HG02970 (cell line): Measurements from ENCODE around the gene PCDHB12.
"Not testable (repeated sequence)": the region's sequence is repeated elsewhere in the genome, so short reads cannot be mapped to it uniquely, and the experiment has no call there.

ENCODE experiments used
- ATAC-seq: cut with Tn5 transposase; IDR thresholded peaks from one replicate; pipeline ENCODE4 v1.9.1; 2021; ENCODE audit warnings: mild to moderate bottlenecking, moderate library complexity, moderate number of reproducible peaks; ENCODE audit not compliant: unreplicated experiment, low FRiP score

PCDHB12 gene

GRCh38 chr5:141208478-141208877 is at the start of gene PCDHB12:
TSS of gene PCDHB12 (plus strand) at chr5:141208719. CDS start at chr5:141208908, 189 bp downstream.
- no peak for ATAC-seq

DNA sequence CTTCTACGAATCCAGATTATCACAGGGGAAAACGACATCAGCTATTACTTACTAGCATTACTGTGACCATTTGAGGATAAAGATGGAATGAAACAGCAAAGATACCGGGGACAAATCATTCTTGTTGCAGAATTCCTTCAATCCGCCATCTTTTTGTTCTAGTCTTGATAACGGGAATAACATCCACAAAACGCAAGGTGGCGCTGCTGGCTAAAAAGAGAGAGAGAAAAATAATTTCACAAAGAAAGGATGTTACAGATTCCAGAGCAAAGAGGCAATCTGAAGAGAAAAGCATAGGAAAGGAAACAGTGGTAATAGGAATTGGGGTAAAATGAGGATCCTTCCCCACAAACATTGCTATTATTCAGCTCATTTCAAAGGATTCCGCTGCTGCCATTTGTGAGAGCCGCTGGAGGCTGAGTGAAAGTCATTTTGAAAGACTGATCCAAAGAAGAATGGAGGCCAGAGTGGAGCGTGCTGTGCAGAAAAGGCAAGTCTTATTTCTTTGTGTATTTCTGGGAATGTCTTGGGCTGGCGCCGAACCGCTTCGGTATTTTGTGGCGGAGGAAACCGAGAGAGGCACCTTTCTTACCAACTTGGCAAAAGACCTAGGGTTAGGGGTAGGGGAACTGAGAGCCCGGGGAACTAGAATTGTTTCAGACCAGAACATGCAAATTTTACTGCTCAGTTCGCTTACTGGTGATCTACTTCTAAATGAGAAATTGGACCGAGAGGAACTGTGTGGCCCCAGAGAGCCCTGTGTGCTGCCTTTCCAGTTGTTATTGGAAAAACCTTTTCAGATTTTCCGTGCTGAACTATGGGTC is 35.9 kb upstream of the PCDHB12 start, which contains the start of gene PCDHB7:
PCDHB7 (plus strand) TSS at position 264 of the 824 bp plus-strand sequence; CDS start at position 456, 192 bp downstream.
- ATAC-seq: no peak

- not testable (repeated sequence) for ATAC-seq
These were observed 34.0 kb upstream of the PCDHB12 start for GRCh38 chr5:141174291-141175104.

DNA sequence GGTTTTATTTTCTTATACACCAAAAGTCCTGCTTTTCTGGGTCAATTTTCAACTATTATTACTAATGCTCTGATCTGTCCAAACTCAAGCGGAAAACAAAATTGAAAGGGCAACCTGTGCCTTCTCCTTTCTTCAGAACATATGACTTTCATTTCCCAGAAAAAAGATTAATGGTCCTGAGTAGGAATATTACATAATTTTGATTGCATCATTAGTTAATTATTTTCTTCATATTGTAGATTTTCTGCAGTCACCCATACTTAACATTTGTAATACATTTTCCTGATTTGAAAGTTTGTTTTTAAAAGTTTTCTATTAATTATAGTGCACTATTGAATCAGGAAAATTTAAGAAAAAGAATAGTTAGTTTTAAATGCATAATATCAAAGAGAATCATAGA is 32.6 kb upstream of the PCDHB12 start:
- no peak for ATAC-seq

GRCh38 chr5:141177577-141178191 is 30.8 kb upstream of the PCDHB12 start, which contains the start of gene PCDHB8:
TSS of gene PCDHB8 (plus strand) at chr5:141177790. CDS start at chr5:141178035, 245 bp downstream.
- ATAC-seq: not testable (repeated sequence)

DNA sequence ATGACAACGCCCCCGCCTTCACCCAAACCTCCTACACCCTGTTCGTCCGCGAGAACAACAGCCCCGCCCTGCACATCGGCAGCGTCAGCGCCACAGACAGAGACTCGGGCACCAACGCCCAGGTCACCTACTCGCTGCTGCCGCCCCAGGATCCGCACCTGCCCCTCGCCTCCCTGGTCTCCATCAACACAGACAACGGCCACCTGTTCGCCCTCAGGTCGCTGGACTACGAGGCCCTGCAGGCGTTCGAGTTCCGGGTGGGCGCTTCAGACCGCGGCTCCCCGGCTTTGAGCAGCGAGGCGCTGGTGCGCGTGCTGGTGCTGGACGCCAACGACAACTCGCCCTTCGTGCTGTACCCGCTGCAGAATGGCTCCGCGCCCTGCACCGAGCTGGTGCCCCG is 29.1 kb upstream of the PCDHB12 start:
- ATAC-seq: not testable (repeated sequence)

DNA sequence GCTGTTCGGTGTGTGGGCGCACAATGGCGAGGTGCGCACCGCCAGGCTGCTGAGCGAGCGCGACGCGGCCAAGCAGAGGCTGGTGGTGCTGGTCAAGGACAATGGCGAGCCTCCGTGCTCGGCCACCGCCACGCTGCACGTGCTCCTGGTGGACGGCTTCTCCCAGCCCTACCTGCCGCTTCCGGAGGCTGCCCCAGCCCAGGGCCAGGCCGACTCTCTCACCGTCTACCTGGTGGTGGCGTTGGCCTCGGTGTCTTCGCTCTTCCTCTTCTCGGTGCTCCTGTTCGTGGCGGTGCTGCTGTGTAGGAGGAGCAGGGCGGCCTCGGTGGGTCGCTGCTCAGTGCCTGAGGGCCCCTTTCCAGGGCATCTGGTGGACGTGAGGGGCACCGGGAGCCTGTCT is 28.6 kb upstream of the PCDHB12 start:
- ATAC-seq: not testable (repeated sequence)

GRCh38 chr5:141180313-141180712 is 28.2 kb upstream of the PCDHB12 start:
- no peak for ATAC-seq

DNA sequence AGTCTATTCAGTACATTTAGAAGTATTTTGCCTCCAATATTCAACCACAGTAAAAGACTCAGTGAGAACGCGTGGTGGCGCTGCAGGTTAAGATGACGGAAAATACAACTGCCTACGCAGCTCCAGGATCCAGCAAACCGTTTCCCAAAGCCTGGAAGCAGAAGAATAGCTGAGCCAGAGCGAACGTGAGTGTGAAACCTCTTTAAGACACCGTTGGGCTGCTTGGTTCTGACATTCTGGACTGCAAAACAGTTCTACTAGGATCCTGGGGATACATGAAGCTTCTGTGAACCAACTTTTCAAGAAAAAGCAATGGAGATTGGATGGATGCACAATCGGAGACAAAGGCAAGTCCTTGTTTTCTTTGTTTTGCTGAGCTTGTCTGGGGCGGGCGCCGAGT is 26.3 kb upstream of the PCDHB12 start, which contains the start of gene PCDHB16:
PCDHB16 (plus strand) TSS at position 140 of the 400 bp plus-strand sequence; CDS start at position 313, 173 bp downstream.
- no peak for ATAC-seq

DNA sequence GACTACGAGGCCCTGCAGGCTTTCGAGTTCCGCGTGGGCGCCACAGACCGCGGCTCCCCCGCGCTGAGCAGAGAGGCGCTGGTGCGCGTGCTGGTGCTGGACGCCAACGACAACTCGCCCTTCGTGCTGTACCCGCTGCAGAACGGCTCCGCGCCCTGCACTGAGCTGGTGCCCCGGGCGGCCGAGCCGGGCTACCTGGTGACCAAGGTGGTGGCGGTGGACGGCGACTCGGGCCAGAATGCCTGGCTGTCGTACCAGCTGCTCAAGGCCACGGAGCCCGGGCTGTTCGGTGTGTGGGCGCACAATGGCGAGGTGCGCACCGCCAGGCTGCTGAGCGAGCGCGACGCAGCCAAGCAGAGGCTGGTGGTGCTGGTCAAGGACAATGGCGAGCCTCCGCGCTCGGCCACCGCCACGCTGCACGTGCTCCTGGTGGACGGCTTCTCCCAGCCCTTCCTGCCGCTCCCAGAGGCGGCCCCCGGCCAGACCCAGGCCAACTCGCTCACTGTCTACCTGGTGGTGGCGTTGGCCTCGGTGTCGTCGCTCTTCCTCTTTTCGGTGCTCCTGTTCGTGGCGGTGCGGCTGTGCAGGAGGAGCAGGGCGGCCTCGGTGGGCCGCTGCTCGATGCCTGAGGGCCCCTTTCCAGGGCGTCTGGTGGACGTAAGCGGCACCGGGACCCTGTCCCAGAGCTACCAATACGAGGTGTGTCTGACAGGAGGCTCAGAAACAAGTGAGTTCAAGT is 24.2 kb upstream of the PCDHB12 start:
- ATAC-seq: not testable (repeated sequence)

- ATAC-seq: no peak
These were observed 21.5 kb upstream of the PCDHB12 start, which contains the start of gene PCDHB9 for GRCh38 chr5:141186897-141187512. TSS of gene PCDHB9 (plus strand) at chr5:141187161. CDS start at chr5:141187319, 158 bp downstream.

GRCh38 chr5:141188682-141189081 is 19.8 kb upstream of the PCDHB12 start:
- not testable (repeated sequence) for ATAC-seq

GRCh38 chr5:141189131-141189530 is 19.4 kb upstream of the PCDHB12 start:
- not testable (repeated sequence) for ATAC-seq

DNA sequence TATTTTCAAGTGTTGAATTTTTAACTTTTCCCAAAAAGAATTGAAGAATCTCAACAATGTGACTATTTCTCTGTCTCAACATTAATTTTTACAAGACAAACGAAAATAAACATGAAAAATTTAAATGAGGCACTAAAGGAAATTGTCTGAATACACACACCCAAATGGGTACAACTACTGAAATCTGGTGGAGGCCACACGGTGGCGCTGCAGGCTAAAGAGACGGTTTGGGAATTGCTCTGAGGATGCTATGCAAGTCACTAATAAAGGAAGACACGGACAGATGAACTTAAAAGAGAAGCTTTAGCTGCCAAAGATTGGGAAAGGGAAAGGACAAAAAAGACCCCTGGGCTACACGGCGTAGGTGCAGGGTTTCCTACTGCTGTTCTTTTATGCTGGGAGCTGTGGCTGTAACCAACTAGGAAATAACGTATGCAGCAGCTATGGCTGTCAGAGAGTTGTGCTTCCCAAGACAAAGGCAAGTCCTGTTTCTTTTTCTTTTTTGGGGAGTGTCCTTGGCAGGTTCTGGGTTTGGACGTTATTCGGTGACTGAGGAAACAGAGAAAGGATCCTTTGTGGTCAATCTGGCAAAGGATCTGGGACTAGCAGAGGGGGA is 16.3 kb upstream of the PCDHB12 start, which contains the start of gene PCDHB10:
PCDHB10 (plus strand) TSS at position 244 of the 616 bp plus-strand sequence; CDS start at position 444, 200 bp downstream.
- ATAC-seq: no peak

DNA sequence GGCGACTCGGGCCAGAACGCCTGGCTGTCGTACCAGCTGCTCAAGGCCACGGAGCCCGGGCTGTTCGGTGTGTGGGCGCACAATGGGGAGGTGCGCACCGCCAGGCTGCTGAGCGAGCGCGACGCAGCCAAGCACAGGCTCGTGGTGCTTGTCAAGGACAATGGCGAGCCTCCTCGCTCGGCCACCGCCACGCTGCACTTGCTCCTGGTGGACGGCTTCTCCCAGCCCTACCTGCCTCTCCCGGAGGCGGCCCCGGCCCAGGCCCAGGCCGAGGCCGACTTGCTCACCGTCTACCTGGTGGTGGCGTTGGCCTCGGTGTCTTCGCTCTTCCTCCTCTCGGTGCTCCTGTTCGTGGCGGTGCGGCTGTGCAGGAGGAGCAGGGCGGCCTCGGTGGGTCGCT is 14.2 kb upstream of the PCDHB12 start:
- ATAC-seq: not testable (repeated sequence)

DNA sequence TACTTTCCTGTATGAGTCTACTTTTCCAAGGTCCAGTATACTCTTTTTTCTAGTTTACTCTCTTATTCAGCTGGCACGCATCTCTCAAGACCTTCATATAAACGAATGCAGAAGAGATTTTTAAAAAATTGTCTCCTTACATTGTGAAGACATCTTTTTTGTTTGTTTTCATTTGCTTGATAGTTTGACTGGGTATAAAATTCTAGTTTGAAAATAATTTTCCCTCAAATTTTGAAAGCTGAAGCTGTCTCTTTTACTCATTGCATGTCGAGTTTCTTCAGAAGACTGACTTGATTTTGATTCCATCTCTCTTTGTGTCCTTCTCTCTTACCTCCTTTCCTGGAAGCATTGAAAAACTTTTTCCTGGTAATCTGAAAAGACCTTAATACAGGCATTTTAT is 12.2 kb upstream of the PCDHB12 start:
- no peak for ATAC-seq

- no peak for ATAC-seq
These were observed 8.9 kb upstream of the PCDHB12 start, which contains the start of gene PCDHB11 for GRCh38 chr5:141199359-141200235. TSS of gene PCDHB11 (plus strand) at chr5:141199627. CDS start at chr5:141199775, 148 bp downstream.

- ATAC-seq: not testable (repeated sequence)
These were observed 7.4 kb upstream of the PCDHB12 start for GRCh38 chr5:141201126-141201525.
